GM21737 (cell line): ENCODE measurements around the gene NHEJ1.

ENCODE experiments used
- ATAC-seq: cut with Tn5 transposase; IDR thresholded peaks from one replicate; pipeline ENCODE4 v1.9.1; 2021; ENCODE audit warnings: mild to moderate bottlenecking, moderate library complexity; ENCODE audit not compliant: unreplicated experiment

Gene NHEJ1

GRCh38 chr2:219168526-219168925, 7.9 kb upstream of the NHEJ1 start:
- ATAC-seq, result no peak

GRCh38 chr2:219167997-219168396, 7.4 kb upstream of the NHEJ1 start:
- ATAC-seq, result no peak

GRCh38 chr2:219165058-219165911, 4.7 kb upstream of the NHEJ1 start:
- no peak for ATAC-seq

- ATAC-seq, result no peak
Measured at GRCh38 chr2:219163156-219163555, 2.5 kb upstream of the NHEJ1 start.

- no peak for ATAC-seq
Measured at GRCh38 chr2:219161097-219161496, 482 bp upstream of the NHEJ1 start.

GRCh38 chr2:219159771-219160185, 837 bp downstream of the NHEJ1 start:
- no peak for ATAC-seq

- ATAC-seq, result no peak
Measured at GRCh38 chr2:219158586-219158985, 2.0 kb downstream of the NHEJ1 start.

- no peak for ATAC-seq
Measured at GRCh38 chr2:219158025-219158424, 2.6 kb downstream of the NHEJ1 start.

- no peak for ATAC-seq
Measured at GRCh38 chr2:219157396-219157795, 3.2 kb downstream of the NHEJ1 start.

- no peak for ATAC-seq
Measured at GRCh38 chr2:219155054-219155644, 5.5 kb downstream of the NHEJ1 start.

- ATAC-seq, result no peak
Measured at GRCh38 chr2:219149667-219150066, 10.9 kb downstream of the NHEJ1 start.

- no peak for ATAC-seq
Measured at GRCh38 chr2:219142329-219142728, 18.3 kb downstream of the NHEJ1 start.

- no peak for ATAC-seq
Measured at GRCh38 chr2:219140722-219141121, 19.9 kb downstream of the NHEJ1 start.

- ATAC-seq, result no peak
Measured at GRCh38 chr2:219133976-219134375, 26.6 kb downstream of the NHEJ1 start.

- no peak for ATAC-seq
Measured at GRCh38 chr2:219131744-219132143, 28.9 kb downstream of the NHEJ1 start.

- no peak for ATAC-seq
Measured at GRCh38 chr2:219131327-219131726, 29.3 kb downstream of the NHEJ1 start.

GRCh38 chr2:219129589-219129988, 31.0 kb downstream of the NHEJ1 start:
- ATAC-seq, result no peak

GRCh38 chr2:219128396-219128795, 32.2 kb downstream of the NHEJ1 start:
- no peak for ATAC-seq

GRCh38 chr2:219127037-219127635, 33.5 kb downstream of the NHEJ1 start:
- ATAC-seq, result no peak

GRCh38 chr2:219126555-219126954, 34.1 kb downstream of the NHEJ1 start:
- no peak for ATAC-seq

- no peak for ATAC-seq
Measured at GRCh38 chr2:219125886-219126270, 34.7 kb downstream of the NHEJ1 start.

- no peak for ATAC-seq
Measured at GRCh38 chr2:219125225-219125885, 35.3 kb downstream of the NHEJ1 start.
